ENCODE results near the gene PCDHB11. TPM values are rescaled to one million over a fixed set of nuclear protein-coding genes. Genes with fewer than 3 reads are reported as not detected.
"Not testable (repeated sequence)": the region's sequence is repeated elsewhere in the genome, so short reads cannot be mapped to it uniquely, and the experiment has no call there.

PCDHB11 gene
- total and polyA plus RNA-seq, 2 experiments from 2014 or later = 3.1 to 8.6 TPM

- peak within 1 kb of the TSS; percentile 62 for H3K27ac ChIP-seq
- no peak for TF ChIP-seq CTCF (IDR thresholded peaks at IDR 0.05; ENCODE audit: low read depth, low read length)
- H3K4me3 ChIP-seq = peak within 1 kb of the TSS; percentile 44
- no peaks in the 10 kb centered on the region for H3K9me3 ChIP-seq (ENCODE audit: low read depth)
- no peaks in the 10 kb centered on the region for H3K36me3 ChIP-seq
- H3K4me1 ChIP-seq (ENCODE audit: low read depth) = no peaks in the 10 kb centered on the region
- H3K27me3 ChIP-seq = no peaks in the 10 kb centered on the region
- peak; percentile 2 to 54 for DNase-seq (ENCODE audit: low read depth in 1 of 2, low spot score in 1 of 2)
Measured at GRCh38 chr5:141245250-141245717, 45.9 kb downstream of the PCDHB11 start, which contains the start of gene PCDHB15. Gene PCDHB15, plus strand, starts transcription at chr5:141245395. Its CDS starts 184 bp downstream, at chr5:141245579.

- not testable (repeated sequence) for H3K4me3 ChIP-seq; H3K27ac ChIP-seq; H3K27me3 ChIP-seq; H3K36me3 ChIP-seq; H3K4me1 ChIP-seq (ENCODE audit: low read depth); DNase-seq (ENCODE audit: low read depth in 1 of 2, low spot score in 1 of 2); H3K9me3 ChIP-seq (ENCODE audit: low read depth)
Measured at GRCh38 chr5:141246971-141247370, 47.5 kb downstream of the PCDHB11 start.

- not testable (repeated sequence) for H3K9me3 ChIP-seq (ENCODE audit: low read depth); H3K4me3 ChIP-seq; H3K36me3 ChIP-seq; H3K4me1 ChIP-seq (ENCODE audit: low read depth); H3K27me3 ChIP-seq; H3K27ac ChIP-seq; DNase-seq (ENCODE audit: low read depth in 1 of 2, low spot score in 1 of 2)
Measured at GRCh38 chr5:141247434-141247833, 48.0 kb downstream of the PCDHB11 start.

GRCh38 chr5:141250576-141250975 is 51.1 kb downstream of the PCDHB11 start:
- H3K9me3 ChIP-seq (ENCODE audit: low read depth) = peaks cover 6% of the 10 kb centered on the region
- no peaks in the 10 kb centered on the region for H3K36me3 ChIP-seq
- H3K27me3 ChIP-seq = no peaks in the 10 kb centered on the region
- H3K4me3 ChIP-seq = no peak overlapping the region
- no peaks in the 10 kb centered on the region for H3K4me1 ChIP-seq (ENCODE audit: low read depth)
- no peak overlapping the region for H3K27ac ChIP-seq
- DNase-seq (ENCODE audit: low read depth in 1 of 2, low spot score in 1 of 2) = no peak
- TF ChIP-seq CTCF (IDR thresholded peaks at IDR 0.05; ENCODE audit: low read depth, low read length) = no peak

Other genes with a start within 250 kb of the PCDHB11 start
Only the 30 nearest of the 37 such genes appear.
- 0.03 and 0.07 TPM in 2 replicates for gene PCDHB1, start 148.3 kb upstream of the PCDHB11 start, total RNA-seq
- gene PCDHB1, start 148.3 kb upstream of the PCDHB11 start, polyA plus RNA-seq = not detected in 2 replicates
- gene PCDHB2, start 105.0 kb upstream of the PCDHB11 start, total RNA-seq = 43.9 and 51.5 TPM in 2 replicates
- gene PCDHB2, start 105.0 kb upstream of the PCDHB11 start, polyA plus RNA-seq = 25.0 and 31.2 TPM in 2 replicates
- gene PCDHB3, start 99.2 kb upstream of the PCDHB11 start, total RNA-seq = 5.6 and 8.9 TPM in 2 replicates
- gene PCDHB3, start 99.2 kb upstream of the PCDHB11 start, polyA plus RNA-seq = 0.34 and 1.2 TPM in 2 replicates
- 2.6 and 5.2 TPM in 2 replicates for gene PCDHB4, start 77.8 kb upstream of the PCDHB11 start, total RNA-seq
- gene PCDHB4, start 77.8 kb upstream of the PCDHB11 start, polyA plus RNA-seq = 0.75 and 2.4 TPM in 2 replicates
- gene PCDHB5, start 64.4 kb upstream of the PCDHB11 start, total RNA-seq = 27.5 and 72.8 TPM in 2 replicates
- gene PCDHB5, start 64.4 kb upstream of the PCDHB11 start, polyA plus RNA-seq = 10.1 and 30.0 TPM in 2 replicates
- gene PCDHB6, start 49.6 kb upstream of the PCDHB11 start, total RNA-seq = 1.7 and 2.1 TPM in 2 replicates
- 0.26 and 0.37 TPM in 2 replicates for gene PCDHB6, start 49.6 kb upstream of the PCDHB11 start, polyA plus RNA-seq
- 1.1 and 2.3 TPM in 2 replicates for gene PCDHB7, start 27.0 kb upstream of the PCDHB11 start, total RNA-seq
- gene PCDHB7, start 27.0 kb upstream of the PCDHB11 start, polyA plus RNA-seq = 0.40 and 1.0 TPM in 2 replicates
- gene PCDHB8, start 21.8 kb upstream of the PCDHB11 start, total RNA-seq = 17.2 and 20.8 TPM in 2 replicates
- 6.2 and 8.7 TPM in 2 replicates for gene PCDHB8, start 21.8 kb upstream of the PCDHB11 start, polyA plus RNA-seq
- gene PCDHB16, start 17.2 kb upstream of the PCDHB11 start, total RNA-seq = 4.8 and 6.3 TPM in 2 replicates
- 1.6 and 2.7 TPM in 2 replicates for gene PCDHB16, start 17.2 kb upstream of the PCDHB11 start, polyA plus RNA-seq
- gene PCDHB9, start 12.5 kb upstream of the PCDHB11 start, total RNA-seq = 7.4 and 7.9 TPM in 2 replicates
- 2.5 and 2.9 TPM in 2 replicates for gene PCDHB9, start 12.5 kb upstream of the PCDHB11 start, polyA plus RNA-seq
- 8.8 and 10.9 TPM in 2 replicates for gene PCDHB10, start 7.3 kb upstream of the PCDHB11 start, total RNA-seq
- 7.8 and 9.0 TPM in 2 replicates for gene PCDHB10, start 7.3 kb upstream of the PCDHB11 start, polyA plus RNA-seq
- 9.5 and 17.7 TPM in 2 replicates for gene PCDHB12, start 9.1 kb downstream of the PCDHB11 start, total RNA-seq
- gene PCDHB12, start 9.1 kb downstream of the PCDHB11 start, polyA plus RNA-seq = 2.1 and 3.5 TPM in 2 replicates
- 7.8 and 8.4 TPM in 2 replicates for gene PCDHB13, start 14.3 kb downstream of the PCDHB11 start, total RNA-seq
- gene PCDHB13, start 14.3 kb downstream of the PCDHB11 start, polyA plus RNA-seq = 1.3 and 3.1 TPM in 2 replicates
- gene PCDHB14, start 23.7 kb downstream of the PCDHB11 start, total RNA-seq = 17.3 and 21.2 TPM in 2 replicates
- 8.1 and 11.8 TPM in 2 replicates for gene PCDHB14, start 23.7 kb downstream of the PCDHB11 start, polyA plus RNA-seq
- 21.3 and 32.4 TPM in 2 replicates for gene PCDHB15, start 45.8 kb downstream of the PCDHB11 start, total RNA-seq
- gene PCDHB15, start 45.8 kb downstream of the PCDHB11 start, polyA plus RNA-seq = 13.3 and 19.3 TPM in 2 replicates
- 0.42 TPM in 1 of 2 replicates, not detected in the other for gene SLC25A2, start 104.4 kb downstream of the PCDHB11 start, total RNA-seq
- not detected in 2 replicates for gene SLC25A2, start 104.4 kb downstream of the PCDHB11 start, polyA plus RNA-seq
- gene TAF7, start 121.2 kb downstream of the PCDHB11 start, total RNA-seq = 93.8 and 124 TPM in 2 replicates
- 165 and 215 TPM in 2 replicates for gene TAF7, start 121.2 kb downstream of the PCDHB11 start, polyA plus RNA-seq
- gene PCDHGA1, start 130.9 kb downstream of the PCDHB11 start, total RNA-seq = 1.7 and 2.3 TPM in 2 replicates
- gene PCDHGA1, start 130.9 kb downstream of the PCDHB11 start, polyA plus RNA-seq = 0.40 and 1.2 TPM in 2 replicates
- gene PCDHGA2, start 139.1 kb downstream of the PCDHB11 start, total RNA-seq = 0.95 and 1.8 TPM in 2 replicates
- gene PCDHGA2, start 139.1 kb downstream of the PCDHB11 start, polyA plus RNA-seq = 0.18 and 1.1 TPM in 2 replicates
- gene PCDHGA3, start 144.2 kb downstream of the PCDHB11 start, total RNA-seq = 1.5 and 3.2 TPM in 2 replicates
- gene PCDHGA3, start 144.2 kb downstream of the PCDHB11 start, polyA plus RNA-seq = 1.4 and 2.2 TPM in 2 replicates
- gene PCDHGB1, start 150.5 kb downstream of the PCDHB11 start, total RNA-seq = 1.8 and 3.7 TPM in 2 replicates
- gene PCDHGB1, start 150.5 kb downstream of the PCDHB11 start, polyA plus RNA-seq = 0.32 and 0.46 TPM in 2 replicates
- gene PCDHGA4, start 155.4 kb downstream of the PCDHB11 start, total RNA-seq = 1.5 and 1.8 TPM in 2 replicates
- gene PCDHGA4, start 155.4 kb downstream of the PCDHB11 start, polyA plus RNA-seq = 0.20 and 0.32 TPM in 2 replicates
- gene PCDHGB2, start 160.4 kb downstream of the PCDHB11 start, total RNA-seq = 2.7 and 3.0 TPM in 2 replicates
- 1.0 and 2.8 TPM in 2 replicates for gene PCDHGB2, start 160.4 kb downstream of the PCDHB11 start, polyA plus RNA-seq
- gene PCDHGA5, start 164.5 kb downstream of the PCDHB11 start, total RNA-seq = 1.1 and 1.2 TPM in 2 replicates
- gene PCDHGA5, start 164.5 kb downstream of the PCDHB11 start, polyA plus RNA-seq = 0.09 TPM in 1 of 2 replicates, not detected in the other
- 0.71 and 1.2 TPM in 2 replicates for gene PCDHGB3, start 170.6 kb downstream of the PCDHB11 start, total RNA-seq
- gene PCDHGB3, start 170.6 kb downstream of the PCDHB11 start, polyA plus RNA-seq = 0.27 TPM in 1 of 2 replicates, not detected in the other
- 0.66 and 0.88 TPM in 2 replicates for gene PCDHGA6, start 174.3 kb downstream of the PCDHB11 start, total RNA-seq
- not detected in 2 replicates for gene PCDHGA6, start 174.3 kb downstream of the PCDHB11 start, polyA plus RNA-seq
- gene PCDHGA7, start 183.1 kb downstream of the PCDHB11 start, total RNA-seq = 1.0 and 1.2 TPM in 2 replicates
- 0.20 TPM in 1 of 2 replicates, not detected in the other for gene PCDHGA7, start 183.1 kb downstream of the PCDHB11 start, polyA plus RNA-seq
- gene PCDHGB4, start 188.1 kb downstream of the PCDHB11 start, total RNA-seq = 17.4 and 23.5 TPM in 2 replicates
- gene PCDHGB4, start 188.1 kb downstream of the PCDHB11 start, polyA plus RNA-seq = 9.9 and 12.5 TPM in 2 replicates
- gene PCDHGA8, start 193.0 kb downstream of the PCDHB11 start, total RNA-seq = 2.3 and 2.5 TPM in 2 replicates
- gene PCDHGA8, start 193.0 kb downstream of the PCDHB11 start, polyA plus RNA-seq = 0.37 and 1.0 TPM in 2 replicates
- 1.2 and 2.6 TPM in 2 replicates for gene PCDHGB5, start 198.3 kb downstream of the PCDHB11 start, total RNA-seq
- gene PCDHGB5, start 198.3 kb downstream of the PCDHB11 start, polyA plus RNA-seq = 0.66 TPM in 1 of 2 replicates, not detected in the other